ENCODE measurements around the gene CMSS1.

DNA sequence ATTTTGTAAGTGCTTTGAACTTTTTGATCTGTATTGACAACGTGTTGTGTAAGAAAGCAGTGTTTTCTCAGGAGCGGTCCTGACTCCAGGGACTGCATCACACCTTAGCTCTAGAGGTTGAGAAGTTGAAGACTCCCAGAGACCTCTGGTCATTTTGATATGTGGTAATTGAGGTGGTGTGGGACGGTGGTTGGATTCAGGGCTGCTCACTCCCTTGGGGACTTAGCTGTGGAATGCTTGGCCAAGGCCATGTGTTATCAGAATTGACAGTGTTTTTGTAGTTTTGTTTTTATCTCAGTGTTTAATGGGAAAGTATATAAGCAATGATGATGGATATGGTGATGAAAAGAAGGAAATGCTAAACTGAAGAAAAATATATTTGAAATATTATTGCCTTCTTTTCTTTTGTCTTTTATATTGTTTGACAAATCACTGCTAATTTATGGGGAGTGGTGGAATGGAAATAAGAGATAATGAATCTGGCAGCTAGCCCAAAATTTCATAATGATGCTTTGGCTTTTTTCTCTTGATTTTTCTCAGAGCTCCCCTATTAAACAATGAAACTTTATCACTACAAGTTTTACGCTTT lies 16.0 kb downstream of the CMSS1 start:
- TF ChIP-seq, protein P1, sequence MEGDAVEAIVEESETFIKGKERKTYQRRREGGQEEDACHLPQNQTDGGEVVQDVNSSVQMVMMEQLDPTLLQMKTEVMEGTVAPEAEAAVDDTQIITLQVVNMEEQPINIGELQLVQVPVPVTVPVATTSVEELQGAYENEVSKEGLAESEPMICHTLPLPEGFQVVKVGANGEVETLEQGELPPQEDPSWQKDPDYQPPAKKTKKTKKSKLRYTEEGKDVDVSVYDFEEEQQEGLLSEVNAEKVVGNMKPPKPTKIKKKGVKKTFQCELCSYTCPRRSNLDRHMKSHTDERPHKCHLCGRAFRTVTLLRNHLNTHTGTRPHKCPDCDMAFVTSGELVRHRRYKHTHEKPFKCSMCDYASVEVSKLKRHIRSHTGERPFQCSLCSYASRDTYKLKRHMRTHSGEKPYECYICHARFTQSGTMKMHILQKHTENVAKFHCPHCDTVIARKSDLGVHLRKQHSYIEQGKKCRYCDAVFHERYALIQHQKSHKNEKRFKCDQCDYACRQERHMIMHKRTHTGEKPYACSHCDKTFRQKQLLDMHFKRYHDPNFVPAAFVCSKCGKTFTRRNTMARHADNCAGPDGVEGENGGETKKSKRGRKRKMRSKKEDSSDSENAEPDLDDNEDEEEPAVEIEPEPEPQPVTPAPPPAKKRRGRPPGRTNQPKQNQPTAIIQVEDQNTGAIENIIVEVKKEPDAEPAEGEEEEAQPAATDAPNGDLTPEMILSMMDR (conservative IDR thresholded peaks at IDR 0.05), result no peak
- no peak for TF ChIP-seq ZFX (IDR thresholded peaks at IDR 0.05)

All from C4-2B (cell line).